ENCODE data around the gene DHX58.

DHX58 gene

DNA sequence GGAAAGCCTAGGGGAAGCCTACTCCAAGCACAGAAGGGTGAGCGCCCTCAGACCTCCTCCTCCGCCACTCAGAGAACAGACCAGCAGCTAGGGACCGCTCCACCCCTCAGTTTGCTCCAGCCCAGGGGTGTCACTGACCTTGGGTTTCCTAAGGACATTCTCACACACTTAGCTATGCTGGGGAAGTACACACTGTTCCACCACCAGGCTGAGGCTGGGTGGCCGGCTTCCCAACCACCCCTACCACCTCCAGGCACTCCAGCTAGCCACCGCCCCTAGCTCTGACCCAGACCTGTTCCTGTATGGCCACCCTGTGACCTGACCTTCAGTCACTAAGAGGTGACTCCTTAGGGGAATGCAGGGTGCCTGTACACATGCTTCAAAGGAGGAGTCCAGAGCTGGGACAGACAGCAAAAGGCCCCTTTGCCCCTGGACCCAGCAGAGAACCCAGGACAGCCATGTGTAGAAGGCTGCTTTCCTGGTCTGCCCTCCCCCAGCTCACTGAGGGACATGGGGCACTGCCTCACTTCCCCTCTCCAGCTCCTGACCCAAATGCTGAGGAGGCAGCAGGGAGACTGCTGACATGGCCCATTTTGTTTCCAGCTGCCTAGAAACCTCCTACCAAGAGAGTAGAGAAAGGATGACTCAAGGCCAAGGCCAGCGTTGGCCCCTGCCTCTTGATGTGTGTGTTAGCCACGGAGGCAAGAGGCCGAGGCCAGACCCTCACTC, 16.8 kb upstream of the DHX58 start:
- TF ChIP-seq, protein P1, sequence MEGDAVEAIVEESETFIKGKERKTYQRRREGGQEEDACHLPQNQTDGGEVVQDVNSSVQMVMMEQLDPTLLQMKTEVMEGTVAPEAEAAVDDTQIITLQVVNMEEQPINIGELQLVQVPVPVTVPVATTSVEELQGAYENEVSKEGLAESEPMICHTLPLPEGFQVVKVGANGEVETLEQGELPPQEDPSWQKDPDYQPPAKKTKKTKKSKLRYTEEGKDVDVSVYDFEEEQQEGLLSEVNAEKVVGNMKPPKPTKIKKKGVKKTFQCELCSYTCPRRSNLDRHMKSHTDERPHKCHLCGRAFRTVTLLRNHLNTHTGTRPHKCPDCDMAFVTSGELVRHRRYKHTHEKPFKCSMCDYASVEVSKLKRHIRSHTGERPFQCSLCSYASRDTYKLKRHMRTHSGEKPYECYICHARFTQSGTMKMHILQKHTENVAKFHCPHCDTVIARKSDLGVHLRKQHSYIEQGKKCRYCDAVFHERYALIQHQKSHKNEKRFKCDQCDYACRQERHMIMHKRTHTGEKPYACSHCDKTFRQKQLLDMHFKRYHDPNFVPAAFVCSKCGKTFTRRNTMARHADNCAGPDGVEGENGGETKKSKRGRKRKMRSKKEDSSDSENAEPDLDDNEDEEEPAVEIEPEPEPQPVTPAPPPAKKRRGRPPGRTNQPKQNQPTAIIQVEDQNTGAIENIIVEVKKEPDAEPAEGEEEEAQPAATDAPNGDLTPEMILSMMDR (conservative IDR thresholded peaks at IDR 0.05; ENCODE audit: low read depth, low read length): no peak
- no peak for DNase-seq (ENCODE audit: low read depth)
- no peak overlapping the region for H3K4me3 ChIP-seq (ENCODE audit: low read depth, low read length)

DNA sequence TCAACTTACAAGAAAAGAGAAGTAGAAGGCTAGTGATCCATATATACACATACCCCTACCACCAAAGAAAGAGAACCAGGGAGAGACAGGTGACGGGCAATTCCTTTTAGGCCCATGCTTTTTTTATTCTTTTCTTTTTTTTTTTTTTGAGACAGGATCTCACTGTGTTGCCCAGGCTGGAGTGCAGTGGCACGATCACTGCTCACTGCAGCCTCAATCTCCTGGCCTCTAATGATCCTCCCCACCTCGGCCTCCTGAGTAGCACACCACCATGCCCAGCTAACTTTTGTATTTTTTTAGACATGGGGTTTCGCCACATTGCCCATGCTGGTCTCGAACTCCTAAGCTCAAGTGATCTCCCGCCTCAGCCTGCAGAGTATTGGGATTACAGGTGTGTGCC, 14.9 kb upstream of the DHX58 start:
- no peak overlapping the region for H3K4me3 ChIP-seq (ENCODE audit: low read depth, low read length)
- DNase-seq (ENCODE audit: low read depth): no peak
- TF ChIP-seq, protein P1 (conservative IDR thresholded peaks at IDR 0.05; ENCODE audit: low read depth, low read length): no peak

DNA sequence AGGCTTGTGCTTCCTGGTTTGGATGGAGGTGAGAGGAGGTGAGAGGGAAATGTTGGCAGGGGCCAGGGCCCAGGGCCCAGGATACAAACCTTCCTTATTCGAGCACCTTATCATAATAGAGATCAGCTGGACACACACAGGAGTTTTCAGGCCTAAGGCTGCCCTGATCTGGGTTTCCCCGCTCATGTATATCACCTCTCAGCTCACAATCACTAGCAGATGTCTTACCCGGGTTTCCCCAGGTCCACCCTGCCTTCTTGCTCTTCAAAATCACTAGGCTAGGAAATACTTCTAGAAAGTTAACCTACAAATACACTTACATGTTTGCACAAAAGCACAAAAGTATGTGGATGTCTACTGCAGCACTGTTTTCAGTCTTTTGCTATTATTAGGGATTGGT, 14.3 kb upstream of the DHX58 start:
- H3K4me3 ChIP-seq (ENCODE audit: low read depth, low read length): no peak overlapping the region
- TF ChIP-seq, protein P1 (conservative IDR thresholded peaks at IDR 0.05; ENCODE audit: low read depth, low read length): no peak
- DNase-seq (ENCODE audit: low read depth): no peak

DNA sequence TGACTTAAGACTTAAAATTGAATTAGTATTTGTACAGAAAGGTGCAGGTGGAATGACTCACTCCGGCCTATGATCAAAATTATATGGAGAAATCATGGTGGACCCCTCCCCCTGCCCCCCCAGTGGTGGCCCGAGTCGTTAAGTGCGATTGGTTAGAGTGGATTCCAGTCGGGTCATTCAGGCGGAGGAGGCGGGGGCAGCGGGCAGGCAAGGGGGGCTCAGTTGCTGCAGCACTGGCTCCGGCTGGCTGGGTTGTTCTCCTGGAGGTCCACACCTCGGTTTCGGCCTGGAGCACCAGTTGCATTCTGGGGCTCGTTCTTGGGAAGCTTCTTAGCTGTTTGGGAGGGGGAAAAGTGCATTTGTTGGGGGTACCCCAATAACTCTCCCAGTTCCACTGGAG, 13.1 kb upstream of the DHX58 start:
- TF ChIP-seq, protein P1 (conservative IDR thresholded peaks at IDR 0.05; ENCODE audit: low read depth, low read length): no peak
- DNase-seq (ENCODE audit: low read depth): no peak
- no peak overlapping the region for H3K4me3 ChIP-seq (ENCODE audit: low read depth, low read length)

DNA sequence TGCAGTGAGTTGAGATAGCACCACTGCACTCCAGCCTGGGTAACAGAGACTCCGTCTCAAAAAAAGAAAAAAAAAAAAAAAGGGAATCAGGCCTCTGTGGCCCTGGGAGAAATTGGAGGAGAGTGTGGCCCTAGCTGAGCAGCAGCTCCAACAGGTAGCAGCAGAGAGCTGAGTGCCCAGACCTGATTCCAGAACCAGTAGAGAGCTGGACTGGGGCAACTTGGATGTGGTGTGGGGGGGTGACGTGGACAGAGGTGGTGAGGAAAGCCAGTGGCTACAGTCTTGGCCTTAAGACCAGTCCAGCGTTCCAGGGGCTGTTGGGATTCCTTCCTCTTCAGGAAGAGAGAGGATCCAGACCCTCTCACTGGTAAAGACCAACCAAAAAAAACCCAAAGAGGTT, 11.7 kb upstream of the DHX58 start:
- TF ChIP-seq, protein P1 (conservative IDR thresholded peaks at IDR 0.05; ENCODE audit: low read depth, low read length): peak; percentile 24
- DNase-seq (ENCODE audit: low read depth): no peak
- H3K4me3 ChIP-seq (ENCODE audit: low read depth, low read length): no peak overlapping the region

DNA sequence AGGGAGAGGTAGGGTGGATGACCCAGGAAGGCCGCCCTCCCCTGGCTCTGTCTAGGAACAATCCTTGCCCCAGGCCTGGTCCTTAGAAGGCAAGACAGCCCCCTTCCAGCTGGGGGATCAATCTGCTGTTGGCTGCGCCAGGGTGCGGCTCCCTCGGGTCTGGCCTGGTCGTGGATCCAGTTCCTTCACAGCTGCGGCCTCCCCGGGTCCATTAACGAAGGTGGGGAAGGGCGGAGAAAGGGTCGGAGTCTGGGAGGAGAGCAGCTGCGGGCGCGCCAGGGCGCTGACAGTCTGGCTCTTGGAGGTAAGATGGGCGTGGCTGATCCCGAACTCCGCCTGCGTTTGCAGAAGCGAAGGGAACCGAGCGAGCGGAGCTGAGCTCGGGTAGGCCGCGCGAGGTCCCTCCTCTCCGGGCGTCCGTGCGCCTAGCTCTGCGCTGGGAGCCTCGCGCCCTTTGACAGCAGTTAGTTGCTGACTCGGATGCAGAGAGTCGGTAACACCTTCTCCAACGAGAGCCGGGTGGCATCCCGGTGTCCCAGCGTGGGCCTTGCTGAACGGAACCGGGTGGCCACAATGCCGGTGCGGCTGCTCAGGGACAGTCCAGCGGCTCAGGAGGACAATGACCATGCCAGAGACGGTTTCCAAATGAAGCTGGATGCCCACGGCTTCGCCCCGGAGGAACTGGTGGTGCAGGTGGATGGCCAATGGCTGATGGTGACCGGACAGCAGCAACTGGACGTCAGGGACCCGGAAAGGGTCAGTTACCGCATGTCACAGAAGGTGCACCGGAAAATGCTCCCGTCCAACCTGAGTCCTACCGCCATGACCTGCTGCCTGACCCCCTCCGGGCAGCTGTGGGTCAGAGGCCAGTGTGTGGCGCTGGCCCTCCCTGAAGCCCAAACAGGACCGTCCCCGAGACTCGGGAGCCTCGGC, 10.1 kb upstream of the DHX58 start, which contains the start of gene HSPB9:
Gene HSPB9, plus strand, starts transcription at position 434 of the 933 bp plus-strand sequence. Its CDS starts 47 bp downstream, at position 481.
- no peak within 1 kb of the TSS for H3K4me3 ChIP-seq (ENCODE audit: low read depth, low read length)
- no peak for DNase-seq (ENCODE audit: low read depth)
- TF ChIP-seq, protein P1 (conservative IDR thresholded peaks at IDR 0.05; ENCODE audit: low read depth, low read length): no peak
